ENCODE measurements around the gene ESRRB. TPM values are rescaled to one million over a fixed set of nuclear protein-coding genes. Genes with fewer than 3 reads are reported as not detected.

The ESRRB gene
- under 1 TPM in 1 of 2 experiments, not detected in 1; 0.10 TPM for total RNA-seq

DNA sequence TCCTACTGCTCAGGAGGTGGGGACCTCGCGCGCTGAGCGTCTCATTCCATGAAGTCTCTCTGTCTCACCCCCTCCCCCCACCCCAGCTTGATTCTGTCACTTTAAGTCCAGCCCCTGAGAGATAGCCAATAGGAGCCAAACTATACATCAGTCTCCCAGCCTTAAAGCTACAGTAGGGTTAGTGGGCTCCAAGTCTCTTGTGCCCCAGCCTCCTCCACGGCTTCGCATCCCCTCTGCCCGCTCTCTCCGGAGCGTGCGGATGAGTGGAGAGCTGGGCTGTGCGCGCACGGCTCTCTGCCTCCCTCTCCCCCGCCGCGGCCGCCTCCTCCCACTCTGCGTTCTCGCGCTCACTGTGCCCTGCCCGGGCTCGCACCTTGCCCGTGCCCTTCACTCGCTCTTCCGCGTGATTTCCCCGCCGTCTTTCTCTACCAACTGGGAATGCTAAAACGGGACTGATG lies at the start of gene ESRRB:
TSS of gene ESRRB (plus strand) at position 191 of the 458 bp plus-strand sequence. CDS start at position 456, 265 bp downstream.
- no peak for DNase-seq
- Mint-ChIP-seq H3K27ac (no peak within 1 kb of the TSS), H3K36me3 (no peaks in the 10 kb centered on the region), H3K27me3 (peaks cover 49% of the 10 kb centered on the region), H3K4me3 (no peak within 1 kb of the TSS), H3K9me3 (no peaks in the 10 kb centered on the region), H3K4me1 (ENCODE audit: low read depth) (peaks cover 6% of the 10 kb centered on the region)
- intact Hi-C loops (cut with micrococcal nuclease): no loop called here
- POLR2A ChIA-PET: no interaction called here
- CTCF ChIA-PET: interaction anchor here (0.8 kb wide), 1 partner anchor 11 kb away, joined by 3 read pairs; no protein-coding TSS in a partner anchor

DNA sequence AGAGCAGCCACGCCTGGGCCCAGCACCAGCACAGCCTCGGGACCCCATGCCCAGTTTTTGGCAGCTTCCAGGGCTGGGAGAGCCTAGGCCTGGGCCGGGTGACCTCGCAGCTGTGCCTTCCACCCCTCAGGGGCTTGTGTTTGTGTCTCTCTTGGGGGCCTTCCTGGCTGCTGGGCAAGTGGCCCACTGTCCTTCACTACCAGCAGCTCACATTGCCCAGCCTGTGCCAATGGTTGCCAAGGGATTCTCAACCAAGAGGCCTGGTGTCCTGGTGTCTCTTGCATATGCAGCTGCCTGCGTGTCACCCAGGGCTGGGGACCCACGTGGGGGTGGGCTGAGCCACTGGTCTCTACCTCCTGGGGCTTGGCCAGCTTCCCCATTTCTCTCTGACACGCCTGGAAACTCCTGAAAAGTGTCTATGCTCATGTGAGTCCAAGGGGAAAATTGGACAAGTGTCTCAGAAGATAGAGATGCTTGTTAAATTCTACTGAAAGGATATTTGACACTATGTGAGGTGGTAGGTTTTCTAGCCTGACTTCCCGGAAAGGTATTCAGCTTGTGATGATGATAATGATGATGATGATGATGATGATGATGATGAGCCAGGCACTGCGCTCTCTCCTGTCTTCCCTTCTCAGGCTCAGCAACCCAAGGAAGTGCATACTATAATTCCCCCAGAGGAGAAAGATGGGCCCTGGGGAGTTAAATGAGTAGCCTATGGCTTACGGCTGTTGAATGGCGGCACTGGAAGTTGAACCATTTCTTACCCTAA lies 48.8 kb upstream of the ESRRB start:
- H3K4me3 Mint-ChIP-seq: no peak overlapping the region
- no peak for DNase-seq
- peaks cover 27% of the 10 kb centered on the region for H3K27me3 Mint-ChIP-seq
- H3K4me1 Mint-ChIP-seq (ENCODE audit: low read depth): no peaks in the 10 kb centered on the region
- no peaks in the 10 kb centered on the region for H3K9me3 Mint-ChIP-seq
- intact Hi-C loops (cut with micrococcal nuclease): no loop called here
- CTCF ChIA-PET: no interaction called here
- H3K27ac Mint-ChIP-seq: no peak overlapping the region
- H3K36me3 Mint-ChIP-seq: no peaks in the 10 kb centered on the region
- POLR2A ChIA-PET: no interaction called here

DNA sequence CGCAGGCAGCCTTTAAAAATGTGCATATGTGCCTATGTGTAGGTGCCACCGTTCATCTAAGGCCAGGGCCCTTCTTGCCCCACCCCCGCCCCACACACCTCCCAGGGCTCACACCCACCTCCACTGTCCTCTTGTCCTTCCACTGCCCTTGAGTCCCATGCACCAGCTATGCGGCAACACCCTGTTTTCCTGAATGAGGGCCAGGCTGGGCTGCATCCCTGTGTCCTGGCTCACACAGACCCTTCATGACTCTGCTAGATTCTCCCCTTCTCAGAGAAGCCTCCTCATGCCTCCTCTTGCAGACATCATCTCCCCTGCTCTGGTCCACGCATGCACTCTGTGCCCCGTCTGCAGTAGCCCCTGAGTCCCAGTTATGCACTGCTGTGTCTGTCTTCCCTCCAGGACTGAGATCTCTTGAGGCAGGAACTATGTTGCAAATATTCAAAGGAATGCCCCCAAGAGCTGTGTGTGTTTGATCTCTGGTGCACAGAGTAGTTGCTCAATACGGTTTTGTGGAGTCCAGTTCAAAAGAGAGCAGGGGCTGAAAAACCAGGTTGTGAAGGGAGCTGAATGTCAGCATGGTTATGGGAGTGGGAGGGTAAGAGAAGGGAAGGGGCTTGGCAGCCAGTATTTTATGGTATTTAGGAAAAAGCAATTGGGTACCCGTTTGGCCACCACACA lies 47.3 kb upstream of the ESRRB start:
- H3K36me3 Mint-ChIP-seq: no peaks in the 10 kb centered on the region
- H3K4me3 Mint-ChIP-seq: no peak overlapping the region
- intact Hi-C loops (cut with micrococcal nuclease): no loop called here
- H3K27ac Mint-ChIP-seq: no peak overlapping the region
- no peaks in the 10 kb centered on the region for H3K9me3 Mint-ChIP-seq
- no peak for DNase-seq
- no peaks in the 10 kb centered on the region for H3K4me1 Mint-ChIP-seq (ENCODE audit: low read depth)
- H3K27me3 Mint-ChIP-seq: peaks cover 27% of the 10 kb centered on the region
- ChIA-PET CTCF (no interaction called here), POLR2A (no interaction called here)

DNA sequence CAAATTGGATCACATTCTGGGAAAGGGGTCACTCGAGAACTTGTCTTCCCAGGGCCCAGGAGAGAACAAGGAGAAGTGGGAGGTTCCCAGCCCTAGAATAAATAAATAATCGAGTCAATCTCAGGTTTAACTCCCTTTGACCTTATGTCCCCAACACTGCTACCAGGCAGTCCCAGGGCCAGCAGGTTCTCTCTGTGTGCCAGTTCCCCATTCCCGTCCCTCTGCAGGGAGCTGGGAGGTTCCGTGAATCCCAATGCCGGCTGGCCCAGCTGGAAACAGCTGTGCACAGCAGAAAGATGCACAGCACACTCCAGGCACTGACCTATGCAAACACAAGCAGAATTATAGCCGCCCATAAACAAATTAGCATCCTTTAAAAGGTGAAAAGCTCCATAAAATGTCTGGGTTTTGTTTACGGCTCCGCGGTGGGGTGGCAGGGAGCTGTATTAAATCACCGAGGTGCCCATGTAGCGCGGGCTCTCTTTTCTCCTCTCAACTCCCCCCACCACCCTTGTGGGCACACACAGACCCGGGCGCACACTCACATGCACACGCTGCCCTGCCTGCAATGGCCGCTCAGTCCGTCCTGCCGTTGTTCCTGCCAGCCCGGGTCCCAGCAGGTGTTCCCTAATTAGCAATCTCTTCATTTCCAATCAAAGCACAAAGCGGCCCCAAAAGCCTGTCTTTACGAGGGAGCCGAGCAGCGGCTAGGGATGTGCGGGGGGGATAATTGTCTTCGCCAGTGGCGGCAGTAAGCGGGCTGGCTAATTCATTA lies 46.6 kb upstream of the ESRRB start:
- Mint-ChIP-seq H3K36me3 (no peaks in the 10 kb centered on the region), H3K9me3 (no peaks in the 10 kb centered on the region), H3K4me1 (ENCODE audit: low read depth) (no peaks in the 10 kb centered on the region), H3K27ac (no peak overlapping the region), H3K4me3 (no peak overlapping the region), H3K27me3 (peaks cover 27% of the 10 kb centered on the region)
- ChIA-PET CTCF (no interaction called here), POLR2A (no interaction called here)
- intact Hi-C loops (cut with micrococcal nuclease): no loop called here
- no peak for DNase-seq

DNA sequence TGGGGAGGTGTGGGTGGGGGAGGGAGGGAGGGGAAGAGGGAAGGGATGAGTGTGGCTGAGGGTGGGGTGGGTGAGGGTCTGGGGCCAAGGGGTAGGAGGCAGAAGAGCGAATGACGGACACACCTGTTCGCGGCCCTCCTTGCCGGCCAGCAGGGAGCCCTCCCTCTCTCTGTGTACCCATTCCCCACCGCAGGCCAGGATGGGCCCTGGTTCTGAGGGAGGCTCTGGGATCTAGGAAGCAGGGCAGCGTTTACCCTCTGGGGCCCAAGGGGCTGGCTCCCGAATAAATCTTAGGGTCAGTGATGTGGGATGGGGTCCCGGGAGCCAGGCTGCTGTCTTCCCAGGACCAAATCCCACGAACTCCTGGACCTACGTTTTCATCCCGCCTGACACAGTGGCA lies 46.0 kb upstream of the ESRRB start:
- H3K9me3 Mint-ChIP-seq: no peaks in the 10 kb centered on the region
- H3K36me3 Mint-ChIP-seq: no peaks in the 10 kb centered on the region
- no peaks in the 10 kb centered on the region for H3K4me1 Mint-ChIP-seq (ENCODE audit: low read depth)
- no peak overlapping the region for H3K4me3 Mint-ChIP-seq
- CTCF ChIA-PET: interaction anchor here (2.3 kb wide), 1 partner anchor 23 kb away, joined by 9 read pairs; no protein-coding TSS in a partner anchor
- POLR2A ChIA-PET: no interaction called here
- H3K27me3 Mint-ChIP-seq: peaks cover 27% of the 10 kb centered on the region
- intact Hi-C loops (cut with micrococcal nuclease): no loop called here
- H3K27ac Mint-ChIP-seq: no peak overlapping the region
- no peak for DNase-seq

DNA sequence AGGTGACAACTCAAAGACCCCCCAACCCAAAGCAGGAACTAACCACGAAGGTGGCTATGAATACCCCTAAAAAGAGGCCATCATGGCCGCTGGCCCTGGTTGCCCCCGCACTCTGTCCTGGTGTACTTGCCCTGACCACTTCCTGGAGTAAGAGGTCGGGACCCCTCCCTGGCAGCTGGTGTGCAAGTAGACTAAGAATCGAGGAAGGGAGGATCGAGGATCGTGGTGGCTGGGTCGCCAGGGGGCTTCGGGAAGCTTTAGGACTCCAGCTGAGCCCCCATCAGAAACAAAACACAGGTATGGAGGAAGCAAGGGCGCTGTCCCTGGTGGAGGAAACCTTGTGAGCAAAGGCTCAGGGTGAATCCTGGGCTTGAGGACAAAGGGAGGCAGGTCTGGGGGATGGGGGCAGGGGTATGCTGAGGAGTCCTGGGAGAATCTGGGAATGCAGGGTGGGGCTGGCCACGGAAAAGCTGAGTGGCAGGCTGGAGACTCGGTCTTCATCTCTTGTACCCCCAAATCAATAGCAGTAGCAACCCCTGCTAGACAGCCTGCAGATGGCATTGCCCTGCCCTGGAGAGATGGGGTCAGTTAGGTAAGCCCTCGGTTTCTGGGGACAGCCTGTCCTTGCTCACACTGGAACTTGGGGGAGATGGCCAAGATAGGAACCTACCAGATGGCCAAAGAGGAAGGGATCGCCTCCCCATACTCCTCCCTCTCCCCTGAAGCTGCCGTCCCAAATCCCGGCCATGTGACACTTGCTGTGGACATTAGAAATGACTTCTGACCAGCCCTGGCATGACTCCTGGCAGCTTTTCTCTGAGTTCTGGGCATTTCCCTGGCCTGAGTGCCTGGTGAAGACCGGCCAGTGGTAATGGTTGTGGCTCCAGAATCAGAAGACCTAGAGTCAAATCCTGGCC lies 45.3 kb upstream of the ESRRB start:
- POLR2A ChIA-PET: no interaction called here
- Mint-ChIP-seq H3K9me3 (no peaks in the 10 kb centered on the region), H3K36me3 (no peaks in the 10 kb centered on the region), H3K27ac (no peak overlapping the region), H3K4me1 (ENCODE audit: low read depth) (no peaks in the 10 kb centered on the region), H3K27me3 (peaks cover 27% of the 10 kb centered on the region), H3K4me3 (no peak overlapping the region)
- no peak for DNase-seq
- CTCF ChIA-PET: interaction anchor here (1.1 to 2.3 kb wide), 2 partner anchors 22 to 56 kb away, joined by 3 to 9 read pairs; no protein-coding TSS in a partner anchor
- intact Hi-C loops (cut with micrococcal nuclease): no loop called here

DNA sequence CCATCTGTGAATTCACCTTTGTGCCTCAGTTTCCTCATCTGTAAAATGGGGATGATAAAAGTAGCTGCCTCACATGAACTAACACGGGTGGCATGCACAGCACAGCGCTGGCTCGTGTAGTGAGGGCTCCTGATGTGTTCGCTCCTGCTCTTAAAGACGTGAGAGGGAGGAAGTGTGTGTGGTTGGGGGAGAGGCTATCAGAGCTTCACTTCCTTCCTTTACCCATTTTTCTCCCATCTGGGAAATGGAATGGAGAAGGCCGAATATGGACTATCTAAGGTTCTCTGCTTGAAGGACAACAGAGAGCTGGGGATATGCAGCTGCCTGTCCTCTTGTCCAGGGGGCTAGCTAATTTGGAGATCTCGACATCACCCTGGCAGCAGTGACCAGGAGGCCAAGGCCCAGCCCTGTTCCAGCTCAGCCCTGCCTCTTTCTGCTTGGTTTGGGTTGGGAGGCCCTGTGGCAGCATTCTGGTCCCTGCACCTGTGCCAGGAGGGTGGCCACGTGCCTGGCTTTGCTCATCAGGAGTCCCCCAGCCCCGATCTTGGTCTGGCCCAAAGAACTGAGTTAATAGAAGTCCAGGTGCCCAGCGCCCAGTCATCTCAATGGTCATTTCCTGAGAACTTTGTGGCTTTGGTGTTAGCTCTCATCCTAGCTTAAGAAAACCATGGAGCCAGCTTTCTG lies 44.5 kb upstream of the ESRRB start:
- ChIA-PET POLR2A (no interaction called here), CTCF (interaction anchor here (1.1 to 2.3 kb wide), 2 partner anchors 21 to 55 kb away, joined by 3 to 9 read pairs; no protein-coding TSS in a partner anchor)
- peaks cover 27% of the 10 kb centered on the region for H3K27me3 Mint-ChIP-seq
- no peak overlapping the region for H3K4me3 Mint-ChIP-seq
- no peaks in the 10 kb centered on the region for H3K36me3 Mint-ChIP-seq
- no peaks in the 10 kb centered on the region for H3K9me3 Mint-ChIP-seq
- H3K27ac Mint-ChIP-seq: no peak overlapping the region
- intact Hi-C loops (cut with micrococcal nuclease): no loop called here
- peak; percentile 19 for DNase-seq
- H3K4me1 Mint-ChIP-seq (ENCODE audit: low read depth): no peaks in the 10 kb centered on the region

DNA sequence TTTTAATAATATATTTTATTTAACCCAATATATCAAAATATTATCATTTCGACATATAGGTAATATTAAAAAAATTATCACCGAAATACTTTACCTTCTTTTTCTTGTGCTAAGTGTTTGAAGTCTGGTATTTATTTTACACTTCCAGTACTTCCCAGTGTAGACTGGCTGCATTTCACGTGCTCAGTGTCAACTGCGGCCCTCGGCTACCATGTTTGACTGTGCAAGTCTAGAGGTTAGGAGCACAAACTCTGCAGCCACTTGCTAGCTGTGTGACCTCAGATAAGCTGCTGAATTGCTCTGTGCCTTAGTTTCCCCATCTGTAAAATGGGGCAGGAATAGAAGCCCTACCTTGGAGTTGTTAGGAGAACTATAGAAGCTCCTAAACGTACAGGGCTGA lies 42.3 kb upstream of the ESRRB start:
- Mint-ChIP-seq H3K4me1 (ENCODE audit: low read depth) (no peaks in the 10 kb centered on the region), H3K27ac (no peak overlapping the region), H3K27me3 (peaks cover 27% of the 10 kb centered on the region), H3K36me3 (no peaks in the 10 kb centered on the region), H3K4me3 (no peak overlapping the region), H3K9me3 (no peaks in the 10 kb centered on the region)
- ChIA-PET POLR2A (no interaction called here), CTCF (interaction anchor here (0.6 to 1.1 kb wide), 2 partner anchors 19 to 77 kb away, joined by 3 to 4 read pairs; no protein-coding TSS in a partner anchor)
- DNase-seq: no peak
- intact Hi-C loops (cut with micrococcal nuclease): no loop called here

DNA sequence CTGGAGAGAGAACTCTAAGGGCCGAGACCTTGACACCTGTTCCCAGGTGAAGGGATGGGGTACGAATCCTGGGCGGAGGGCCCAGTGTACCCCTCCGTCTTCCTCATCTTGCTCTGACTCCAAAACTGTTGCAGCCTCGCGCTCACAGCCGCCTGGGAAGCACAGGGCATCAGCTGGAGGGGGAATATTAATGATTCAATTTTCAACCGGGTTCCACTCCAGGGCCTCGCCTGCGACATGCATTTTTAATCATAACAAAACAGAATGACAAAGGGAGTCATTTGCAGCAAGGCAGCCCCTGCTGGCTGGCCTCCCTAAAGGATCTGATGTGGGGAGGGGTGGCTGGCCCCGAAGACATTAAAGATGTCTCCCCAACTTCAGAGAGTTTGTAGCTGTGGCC lies 41.6 kb upstream of the ESRRB start:
- H3K9me3 Mint-ChIP-seq: no peaks in the 10 kb centered on the region
- intact Hi-C loops (cut with micrococcal nuclease): no loop called here
- POLR2A ChIA-PET: no interaction called here
- no peaks in the 10 kb centered on the region for H3K36me3 Mint-ChIP-seq
- H3K27ac Mint-ChIP-seq: no peak overlapping the region
- H3K27me3 Mint-ChIP-seq: peaks cover 22% of the 10 kb centered on the region
- CTCF ChIA-PET: interaction anchor here (0.6 to 1.1 kb wide), 2 partner anchors 18 to 76 kb away, joined by 3 to 4 read pairs; no protein-coding TSS in a partner anchor
- no peak overlapping the region for H3K4me3 Mint-ChIP-seq
- H3K4me1 Mint-ChIP-seq (ENCODE audit: low read depth): no peaks in the 10 kb centered on the region
- DNase-seq: no peak

DNA sequence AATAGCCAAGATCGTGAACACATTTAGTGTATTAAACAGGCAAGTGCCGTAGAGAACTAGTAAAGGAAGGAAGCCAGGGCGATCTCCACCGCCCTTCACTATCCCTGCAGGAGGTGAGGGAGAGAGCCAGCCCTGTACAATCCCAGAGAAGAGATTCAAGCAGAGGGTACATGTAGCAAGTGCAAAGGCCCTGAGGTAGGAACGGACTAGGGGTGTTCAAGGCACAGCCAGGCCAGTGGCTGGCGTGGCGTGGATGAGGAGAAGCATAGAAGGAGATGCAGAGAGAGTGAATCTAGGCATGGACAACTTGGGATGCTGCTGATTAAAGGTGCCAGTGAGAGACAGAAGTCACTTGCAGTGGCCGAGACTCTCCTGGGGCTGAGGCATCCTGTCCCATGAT lies 39.1 kb upstream of the ESRRB start:
- POLR2A ChIA-PET: no interaction called here
- no peaks in the 10 kb centered on the region for H3K9me3 Mint-ChIP-seq
- CTCF ChIA-PET: no interaction called here

More for the DNA sequence above, 39.1 kb upstream of the ESRRB start:
- Mint-ChIP-seq H3K27me3 (peaks cover 7% of the 10 kb centered on the region), H3K27ac (no peak overlapping the region), H3K36me3 (no peaks in the 10 kb centered on the region), H3K4me3 (no peak overlapping the region), H3K4me1 (ENCODE audit: low read depth) (no peaks in the 10 kb centered on the region)
- intact Hi-C loops (cut with micrococcal nuclease): no loop called here
- no peak for DNase-seq

Measured in activated CD4-positive, alpha-beta memory T cell treated with anti-CD3 and anti-CD28 coated beads for 36 hours (primary cell).